PC-3 (cell line): ENCODE measurements around the gene FERMT3.

Experiments
- CTCF ChIP-seq: fragments of 300-600 bp; sonication (generic); conservative IDR thresholded peaks from 2 replicates; pipeline ENCODE4 v1.5.1; 2017; ENCODE audit warnings: antibody characterized with exemption, low read depth, mild to moderate bottlenecking, low read length
- EZH2phosphoT487 ChIP-seq: fragments of 300-600 bp; sonication (generic); IDR thresholded peaks from 2 replicates; pipeline ENCODE4 v1.6.1; 2018; ENCODE audit warnings: mild to moderate bottlenecking, antibody characterized with exemption, low read length, borderline replicate concordance

DNA sequence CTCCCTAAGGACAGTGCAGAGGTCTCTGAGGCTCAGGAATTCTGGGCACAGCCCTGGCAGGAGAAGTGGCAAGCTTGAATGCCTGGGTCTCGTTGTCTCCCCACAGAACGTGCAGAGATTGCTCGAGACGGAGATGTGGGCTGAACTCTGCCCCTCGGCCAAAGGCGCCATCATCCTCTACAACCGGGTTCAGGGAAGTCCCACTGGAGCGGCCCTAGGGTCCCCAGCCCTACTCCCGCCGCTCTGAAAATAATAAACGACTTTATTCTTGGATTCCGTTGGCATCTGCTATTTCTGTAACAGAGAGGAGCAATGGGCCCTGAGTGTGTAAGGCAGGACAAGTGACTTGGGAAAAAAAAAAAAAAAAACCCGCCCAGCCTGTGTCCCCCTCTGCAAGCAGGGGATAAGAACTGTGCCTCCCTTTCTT, 23.2 kb downstream of the FERMT3 start:
- TF ChIP-seq CTCF (no peak), EZH2phosphoT487 (no peak)
